ENCODE data around the gene PTPRQ. TPM values are rescaled to one million over a fixed set of nuclear protein-coding genes. Genes with fewer than 3 reads are reported as not detected.

The PTPRQ gene
- total RNA-seq, 5 donors from 2014 or later (not counting 1 experiment from before 2014, with no cell fraction given) = not detected

GRCh38 chr12:80539029-80539428 is 95.0 kb downstream of the PTPRQ start:
- Mint-ChIP-seq H3K9me3 (peaks cover 0 to 3% (median 2%) of the 10 kb centered on the region in 3 donors), H3K27ac (no peak overlapping the region), H3K36me3 (no peaks in the 10 kb centered on the region), H3K4me3 (no peak overlapping the region), H3K27me3 (no peaks in the 10 kb centered on the region), H3K4me1 (no peaks in the 10 kb centered on the region)
- Histone ChIP-seq H3K9me3 (no peaks in the 10 kb centered on the region), H3K36me3 (ENCODE audit: control insufficient read depth in 2 of 2, extremely low read depth in 1 of 2, insufficient read depth in 1 of 2, low read length in 1 of 2) (no peaks in the 10 kb centered on the region), H3K27ac (ENCODE audit: low read length) (no peak overlapping the region), H3K27me3 (replicated peaks in 1 of 2; ENCODE audit: control insufficient read depth in 2 of 2, extremely low read depth in 1 of 2, insufficient read depth in 2 of 2, low read length in 1 of 2) (no peaks in the 10 kb centered on the region), H3K4me1 (ENCODE audit: control insufficient read depth in 1 of 2, extremely low read depth in 1 of 2, insufficient read depth in 2 of 2, low read length in 2 of 2) (no peaks in the 10 kb centered on the region), H3K4me3 (ENCODE audit: control insufficient read depth in 1 of 2, extremely low read depth in 1 of 2, low read length in 1 of 2) (no peak overlapping the region)
- DNase-seq (no peak), ATAC-seq (replicated peaks in 1 of 4) (no peak)
- CTCF ChIA-PET = no interaction called here
- POLR2A ChIA-PET = no interaction called here
- WGBS (ENCODE audit: insufficient coverage) = no CpG with 5 or more reads among the region's 2 CpGs

GRCh38 chr12:80549298-80549697 is 105.3 kb downstream of the PTPRQ start:
- POLR2A ChIA-PET = no interaction called here
- H3K27me3 Mint-ChIP-seq = no peaks in the 10 kb centered on the region
- no peak for DNase-seq
- Histone ChIP-seq H3K36me3 (ENCODE audit: control insufficient read depth in 2 of 2, extremely low read depth in 1 of 2, insufficient read depth in 1 of 2, low read length in 1 of 2) (no peaks in the 10 kb centered on the region), H3K4me1 (ENCODE audit: control insufficient read depth in 1 of 2, extremely low read depth in 1 of 2, insufficient read depth in 2 of 2, low read length in 2 of 2) (no peaks in the 10 kb centered on the region), H3K9me3 (no peaks in the 10 kb centered on the region), H3K4me3 (ENCODE audit: control insufficient read depth in 1 of 2, extremely low read depth in 1 of 2, low read length in 1 of 2) (no peak overlapping the region), H3K27ac (ENCODE audit: low read length) (no peak overlapping the region), H3K27me3 (replicated peaks in 1 of 2; ENCODE audit: control insufficient read depth in 2 of 2, extremely low read depth in 1 of 2, insufficient read depth in 2 of 2, low read length in 1 of 2) (no peaks in the 10 kb centered on the region)
- CTCF ChIA-PET = no interaction called here
- H3K4me3 Mint-ChIP-seq = no peak overlapping the region
- H3K9me3 Mint-ChIP-seq = no peaks in the 10 kb centered on the region
- no peaks in the 10 kb centered on the region for H3K36me3 Mint-ChIP-seq
- H3K27ac Mint-ChIP-seq = no peak overlapping the region
- WGBS (ENCODE audit: insufficient coverage) = no CpG with 5 or more reads among the region's 3 CpGs
- H3K4me1 Mint-ChIP-seq = no peaks in the 10 kb centered on the region
- ATAC-seq (replicated peaks in 1 of 4) = no peak

- Mint-ChIP-seq H3K36me3 (no peaks in the 10 kb centered on the region), H3K27me3 (no peaks in the 10 kb centered on the region), H3K4me1 (no peaks in the 10 kb centered on the region)
These were observed 107.9 kb downstream of the PTPRQ start for GRCh38 chr12:80551897-80552296.

GRCh38 chr12:80553316-80553715 is 109.3 kb downstream of the PTPRQ start:
- Mint-ChIP-seq H3K27ac (no peak overlapping the region), H3K9me3 (no peaks in the 10 kb centered on the region), H3K27me3 (no peaks in the 10 kb centered on the region), H3K4me1 (no peaks in the 10 kb centered on the region), H3K36me3 (no peaks in the 10 kb centered on the region), H3K4me3 (no peak overlapping the region)
- DNase-seq (no peak), ATAC-seq (replicated peaks in 1 of 4) (no peak)
- Histone ChIP-seq H3K27me3 (replicated peaks in 1 of 2; ENCODE audit: control insufficient read depth in 2 of 2, extremely low read depth in 1 of 2, insufficient read depth in 2 of 2, low read length in 1 of 2) (no peaks in the 10 kb centered on the region), H3K36me3 (ENCODE audit: control insufficient read depth in 2 of 2, extremely low read depth in 1 of 2, insufficient read depth in 1 of 2, low read length in 1 of 2) (no peaks in the 10 kb centered on the region), H3K4me3 (ENCODE audit: control insufficient read depth in 1 of 2, extremely low read depth in 1 of 2, low read length in 1 of 2) (no peak overlapping the region), H3K4me1 (ENCODE audit: control insufficient read depth in 1 of 2, extremely low read depth in 1 of 2, insufficient read depth in 2 of 2, low read length in 2 of 2) (no peaks in the 10 kb centered on the region), H3K9me3 (no peaks in the 10 kb centered on the region), H3K27ac (ENCODE audit: low read length) (no peak overlapping the region)
- 100% methylated on average over 2 of the region's 3 CpGs for WGBS (ENCODE audit: insufficient coverage)
- ChIA-PET CTCF (no interaction called here), POLR2A (no interaction called here)

More at GRCh38 chr12:80551897-80552296, 107.9 kb downstream of the PTPRQ start:
- no peaks in the 10 kb centered on the region for H3K4me1 ChIP-seq (ENCODE audit: control insufficient read depth in 1 of 2, extremely low read depth in 1 of 2, insufficient read depth in 2 of 2, low read length in 2 of 2)
- Mint-ChIP-seq H3K4me3 (no peak overlapping the region), H3K9me3 (no peaks in the 10 kb centered on the region), H3K27ac (no peak overlapping the region)
- H3K27ac ChIP-seq (ENCODE audit: low read length) = no peak overlapping the region
- H3K9me3 ChIP-seq = no peaks in the 10 kb centered on the region
- DNase-seq = no peak
- no peak overlapping the region for H3K4me3 ChIP-seq (ENCODE audit: control insufficient read depth in 1 of 2, extremely low read depth in 1 of 2, low read length in 1 of 2)
- no peaks in the 10 kb centered on the region for H3K36me3 ChIP-seq (ENCODE audit: control insufficient read depth in 2 of 2, extremely low read depth in 1 of 2, insufficient read depth in 1 of 2, low read length in 1 of 2)
- ChIA-PET POLR2A (no interaction called here), CTCF (no interaction called here)
- 83% methylated on average over 1 of the region's 1 CpG for WGBS (ENCODE audit: insufficient coverage)
- no peak for ATAC-seq (replicated peaks in 1 of 4)
- H3K27me3 ChIP-seq (replicated peaks in 1 of 2; ENCODE audit: control insufficient read depth in 2 of 2, extremely low read depth in 1 of 2, insufficient read depth in 2 of 2, low read length in 1 of 2) = no peaks in the 10 kb centered on the region

- no peaks in the 10 kb centered on the region for H3K27me3 Mint-ChIP-seq
These were observed 112.5 kb downstream of the PTPRQ start for GRCh38 chr12:80556566-80556965.

GRCh38 chr12:80559766-80560165 is 115.7 kb downstream of the PTPRQ start:
- no peaks in the 10 kb centered on the region for H3K36me3 Mint-ChIP-seq
- H3K36me3 ChIP-seq (ENCODE audit: control insufficient read depth in 2 of 2, extremely low read depth in 1 of 2, insufficient read depth in 1 of 2, low read length in 1 of 2) = no peaks in the 10 kb centered on the region
- DNase-seq (no peak), ATAC-seq (replicated peaks in 1 of 4) (no peak)
- H3K4me1 ChIP-seq (ENCODE audit: control insufficient read depth in 1 of 2, extremely low read depth in 1 of 2, insufficient read depth in 2 of 2, low read length in 2 of 2) = no peaks in the 10 kb centered on the region
- H3K4me3 ChIP-seq (ENCODE audit: control insufficient read depth in 1 of 2, extremely low read depth in 1 of 2, low read length in 1 of 2) = no peak overlapping the region
- H3K27ac ChIP-seq (ENCODE audit: low read length) = no peak overlapping the region
- no peaks in the 10 kb centered on the region for H3K9me3 ChIP-seq
- ChIA-PET CTCF (interaction anchor here in 1 of 2 donors (0.6 kb wide), 1 partner anchor 147 kb away, joined by 3 read pairs; no protein-coding TSS in a partner anchor), POLR2A (no interaction called here)
- H3K27me3 Mint-ChIP-seq = no peaks in the 10 kb centered on the region
- WGBS (ENCODE audit: insufficient coverage) = 56% methylated on average over 1 of the region's 1 CpG
- no peak overlapping the region for H3K27ac Mint-ChIP-seq
- H3K27me3 ChIP-seq (replicated peaks in 1 of 2; ENCODE audit: control insufficient read depth in 2 of 2, extremely low read depth in 1 of 2, insufficient read depth in 2 of 2, low read length in 1 of 2) = no peaks in the 10 kb centered on the region
- no peaks in the 10 kb centered on the region for H3K4me1 Mint-ChIP-seq
- H3K9me3 Mint-ChIP-seq = peaks cover 0 to 4% (median 2%) of the 10 kb centered on the region in 3 donors
- H3K4me3 Mint-ChIP-seq = no peak overlapping the region

More at GRCh38 chr12:80556566-80556965, 112.5 kb downstream of the PTPRQ start:
- no peak for ATAC-seq (replicated peaks in 1 of 4)
- Mint-ChIP-seq H3K4me1 (no peaks in the 10 kb centered on the region), H3K4me3 (no peak overlapping the region), H3K36me3 (no peaks in the 10 kb centered on the region), H3K9me3 (peaks cover 0 to under 1% (median 0%) of the 10 kb centered on the region in 3 donors), H3K27ac (no peak overlapping the region)
- no peaks in the 10 kb centered on the region for H3K36me3 ChIP-seq (ENCODE audit: control insufficient read depth in 2 of 2, extremely low read depth in 1 of 2, insufficient read depth in 1 of 2, low read length in 1 of 2)
- H3K27ac ChIP-seq (ENCODE audit: low read length) = no peak overlapping the region
- ChIA-PET CTCF (no interaction called here), POLR2A (no interaction called here)
- no peak overlapping the region for H3K4me3 ChIP-seq (ENCODE audit: control insufficient read depth in 1 of 2, extremely low read depth in 1 of 2, low read length in 1 of 2)
- DNase-seq = no peak
- no CpG with 5 or more reads among the region's 1 CpG for WGBS (ENCODE audit: insufficient coverage)
- no peaks in the 10 kb centered on the region for H3K4me1 ChIP-seq (ENCODE audit: control insufficient read depth in 1 of 2, extremely low read depth in 1 of 2, insufficient read depth in 2 of 2, low read length in 2 of 2)
- no peaks in the 10 kb centered on the region for H3K27me3 ChIP-seq (replicated peaks in 1 of 2; ENCODE audit: control insufficient read depth in 2 of 2, extremely low read depth in 1 of 2, insufficient read depth in 2 of 2, low read length in 1 of 2)
- H3K9me3 ChIP-seq = no peaks in the 10 kb centered on the region

GRCh38 chr12:80565271-80565670 is 121.2 kb downstream of the PTPRQ start:
- no peak for DNase-seq
- H3K4me1 Mint-ChIP-seq = no peaks in the 10 kb centered on the region
- no CpG with 5 or more reads among the region's 2 CpGs for WGBS (ENCODE audit: insufficient coverage)

More at GRCh38 chr12:80565271-80565670, 121.2 kb downstream of the PTPRQ start:
- ChIA-PET CTCF (no interaction called here), POLR2A (no interaction called here)
- ATAC-seq (replicated peaks in 1 of 4) = no peak
- Histone ChIP-seq H3K4me3 (ENCODE audit: control insufficient read depth in 1 of 2, extremely low read depth in 1 of 2, low read length in 1 of 2) (no peak overlapping the region), H3K9me3 (no peaks in the 10 kb centered on the region), H3K4me1 (ENCODE audit: control insufficient read depth in 1 of 2, extremely low read depth in 1 of 2, insufficient read depth in 2 of 2, low read length in 2 of 2) (no peaks in the 10 kb centered on the region), H3K36me3 (ENCODE audit: control insufficient read depth in 2 of 2, extremely low read depth in 1 of 2, insufficient read depth in 1 of 2, low read length in 1 of 2) (no peaks in the 10 kb centered on the region), H3K27me3 (replicated peaks in 1 of 2; ENCODE audit: control insufficient read depth in 2 of 2, extremely low read depth in 1 of 2, insufficient read depth in 2 of 2, low read length in 1 of 2) (no peaks in the 10 kb centered on the region), H3K27ac (ENCODE audit: low read length) (no peak overlapping the region)
- Mint-ChIP-seq H3K4me3 (no peak overlapping the region), H3K27me3 (no peaks in the 10 kb centered on the region), H3K9me3 (peaks cover 2 to 15% (median 7%) of the 10 kb centered on the region in 3 donors), H3K36me3 (no peaks in the 10 kb centered on the region), H3K27ac (no peak overlapping the region)

Data from T-cell (primary cell).